HCT116 (cell line): Measurements from ENCODE around the gene RNASE2.

Experiments
- RAD21 ChIP-seq: IDR thresholded peaks from 2 replicates; pipeline ENCODE4 v1.6.1; 2012; ENCODE audit warnings: low read depth, mild to moderate bottlenecking
- TF ChIP-seq, protein P1 (sequence below), 3 experiments: fragments of 200-600 bp in 1 of 3; sonication (generic) in 1 of 3; IDR thresholded peaks in 2 of 3; conservative IDR thresholded peaks in 1 of 3; 2 replicates each; pipeline ENCODE4 v1.5.1; 2012 to 2017; ENCODE audit warnings: low read depth in 2 of 3, low read length in 2 of 3, antibody characterized with exemption in 1 of 3, borderline replicate concordance in 1 of 3, control low read depth in 1 of 3, mild to moderate bottlenecking in 1 of 3, mixed read lengths in 1 of 3, mixed run types in 1 of 3, moderate library complexity in 1 of 3; ENCODE audit not compliant: insufficient read depth in 1 of 3

DNA sequence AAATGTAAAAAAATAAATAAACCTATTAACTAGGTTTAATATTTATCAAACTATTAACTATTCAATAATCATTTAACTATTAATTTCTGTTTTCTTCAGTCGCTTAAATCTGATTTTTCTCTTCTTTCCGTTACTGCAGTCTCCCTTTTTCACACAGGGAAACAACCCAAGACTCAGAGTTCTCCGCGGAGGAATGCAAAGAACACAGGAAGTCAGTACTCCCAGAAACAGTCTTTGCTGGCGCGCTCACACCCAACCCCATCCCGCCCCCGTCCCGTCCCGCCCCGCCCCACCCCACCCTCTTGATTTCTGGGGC is 34.1 kb downstream of the RNASE2 start:
- no peak for TF ChIP-seq RAD21
- TF ChIP-seq, protein P1, sequence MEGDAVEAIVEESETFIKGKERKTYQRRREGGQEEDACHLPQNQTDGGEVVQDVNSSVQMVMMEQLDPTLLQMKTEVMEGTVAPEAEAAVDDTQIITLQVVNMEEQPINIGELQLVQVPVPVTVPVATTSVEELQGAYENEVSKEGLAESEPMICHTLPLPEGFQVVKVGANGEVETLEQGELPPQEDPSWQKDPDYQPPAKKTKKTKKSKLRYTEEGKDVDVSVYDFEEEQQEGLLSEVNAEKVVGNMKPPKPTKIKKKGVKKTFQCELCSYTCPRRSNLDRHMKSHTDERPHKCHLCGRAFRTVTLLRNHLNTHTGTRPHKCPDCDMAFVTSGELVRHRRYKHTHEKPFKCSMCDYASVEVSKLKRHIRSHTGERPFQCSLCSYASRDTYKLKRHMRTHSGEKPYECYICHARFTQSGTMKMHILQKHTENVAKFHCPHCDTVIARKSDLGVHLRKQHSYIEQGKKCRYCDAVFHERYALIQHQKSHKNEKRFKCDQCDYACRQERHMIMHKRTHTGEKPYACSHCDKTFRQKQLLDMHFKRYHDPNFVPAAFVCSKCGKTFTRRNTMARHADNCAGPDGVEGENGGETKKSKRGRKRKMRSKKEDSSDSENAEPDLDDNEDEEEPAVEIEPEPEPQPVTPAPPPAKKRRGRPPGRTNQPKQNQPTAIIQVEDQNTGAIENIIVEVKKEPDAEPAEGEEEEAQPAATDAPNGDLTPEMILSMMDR (IDR thresholded peaks at IDR 0.05 in 2 of 3, conservative IDR thresholded peaks at IDR 0.05 in 1 of 3; ENCODE audit: borderline replicate concordance in 1 of 3, insufficient read depth in 1 of 3, low read depth in 2 of 3, low read length in 2 of 3) = no peak
